ENCODE data around the gene IQGAP3. TPM values are rescaled to one million over a fixed set of nuclear protein-coding genes. Genes with fewer than 3 reads are reported as not detected.

The IQGAP3 gene
- polyA plus RNA-seq, 2 of the 4 experiments (the other 2 are of a cell fraction) = 15.6 to 17.0 TPM

- DNase-seq (ENCODE audit: low read depth in 1 of 2, low spot score in 1 of 2) = no peak
- 89% methylated on average over 5 of the region's 5 CpGs for WGBS (ENCODE audit: missing lambda C conversion rate)
- Histone ChIP-seq H3K4me1 (peaks cover 71% of the 10 kb centered on the region), H3K9me3 (no peaks in the 10 kb centered on the region), H3K4me2 (peak overlapping the region; percentile 96), H3K4me3 (peak overlapping the region; percentile 98), H3K27ac (peak overlapping the region; percentile 98 to 100; a peak in 5 of 6 replicates)
- ATAC-seq = no peak
- FAIRE-seq = no peak
- ChIA-PET CTCF (interaction anchor here (0.7 to 31.7 kb wide), 11 partner anchors 8 to 116 kb away, joined by 3 to 474 read pairs (median 3); no protein-coding TSS in a partner anchor), POLR2A (interaction anchor here (1.0 to 8.6 kb wide), 2 partner anchors 40 to 94 kb away, joined by 3 to 130 read pairs; partner anchors contain the start of gene NAXE)
- no peak for TF ChIP-seq PBX3 (IDR thresholded peaks at IDR 0.05)
- TF ChIP-seq KDM1A (IDR thresholded peaks at IDR 0.05; ENCODE audit: low read depth) = no peak
- TF ChIP-seq GATA3 (IDR thresholded peaks at IDR 0.05; ENCODE audit: borderline replicate concordance) = no peak
- no peak for TF ChIP-seq HES2 (IDR thresholded peaks at IDR 0.05)
- TF ChIP-seq NFE2L2 (conservative IDR thresholded peaks at IDR 0.05; ENCODE audit: low read length) = no peak
- TF ChIP-seq POLR2AphosphoS2 (conservative IDR thresholded peaks at IDR 0.05; ENCODE audit: low read length) = no peak
- TF ChIP-seq HOXB13 (CRISPR knock-in tag; IDR thresholded peaks at IDR 0.05; ENCODE audit: low read depth) = no peak
- no peak for TF ChIP-seq BHLHE40 (IDR thresholded peaks at IDR 0.05; ENCODE audit: low read depth, low read length)
- no peak for TF ChIP-seq ESRRA (IDR thresholded peaks at IDR 0.05; ENCODE audit: borderline replicate concordance, low read length)
- TF ChIP-seq ZSCAN20 (CRISPR knock-in tag; IDR thresholded peaks at IDR 0.05) = no peak
- no peak for TF ChIP-seq HMGXB4 (CRISPR knock-in tag; IDR thresholded peaks at IDR 0.05; ENCODE audit: borderline replicate concordance)
- TF ChIP-seq TFCP2L1 (CRISPR knock-in tag; IDR thresholded peaks at IDR 0.05) = no peak
- TF ChIP-seq SMC3 (IDR thresholded peaks at IDR 0.05) = no peak
- no peak for TF ChIP-seq JUNB (IDR thresholded peaks at IDR 0.05)
- TF ChIP-seq ZC3H11A (IDR thresholded peaks at IDR 0.05) = no peak
- TF ChIP-seq SREBF2 (IDR thresholded peaks at IDR 0.05) = no peak
- no peak for TF ChIP-seq REST (IDR thresholded peaks at IDR 0.05)
Observed at GRCh38 chr1:156497743-156498431, 74.5 kb downstream of the IQGAP3 start.

GRCh38 chr1:156497078-156497742, 75.2 kb downstream of the IQGAP3 start:
- ChIA-PET CTCF (interaction anchor here (0.5 to 31.7 kb wide), 8 partner anchors 7 to 729 kb away, joined by 3 to 474 read pairs (median 4); no protein-coding TSS in a partner anchor), POLR2A (interaction anchor here (1.0 to 8.6 kb wide), 2 partner anchors 8 to 39 kb away, joined by 5 to 130 read pairs; no protein-coding TSS in a partner anchor)
- peaks cover 71% of the 10 kb centered on the region for H3K4me1 ChIP-seq
- ATAC-seq (no peak), FAIRE-seq (no peak), DNase-seq (ENCODE audit: low read depth in 1 of 2, low spot score in 1 of 2) (no peak)
- peak overlapping the region; percentile 96 for H3K4me2 ChIP-seq
- no peaks in the 10 kb centered on the region for H3K9me3 ChIP-seq
- H3K4me3 ChIP-seq = no peak overlapping the region; the same call in 2 of the 3 replicates
- H3K27ac ChIP-seq = peak overlapping the region; percentile 31 to 100; a peak in 5 of 6 replicates
- TF ChIP-seq MAFK (IDR thresholded peaks at IDR 0.05; ENCODE audit: partially characterized antibody) (no peak), JUN (IDR thresholded peaks at IDR 0.05) (no peak), EP300 (IDR thresholded peaks at IDR 0.05) (no peak), HDAC2 (IDR thresholded peaks at IDR 0.05) (no peak), NFE2L2 (conservative IDR thresholded peaks at IDR 0.05; ENCODE audit: low read length) (no peak), GATA3 (IDR thresholded peaks at IDR 0.05; ENCODE audit: borderline replicate concordance) (no peak), POLR2A (IDR thresholded peaks at IDR 0.05; ENCODE audit: low read length) (no peak)
- 72% methylated on average over 10 of the region's 11 CpGs for WGBS (ENCODE audit: missing lambda C conversion rate)
